GM12801 (cell line): ENCODE results near the gene COA1.

Experiments used
- CTCF ChIP-seq: IDR thresholded peaks from one replicate; pipeline ENCODE4 v1.5.1; 2011; ENCODE audit warnings: control low read depth; ENCODE audit not compliant: insufficient read length; ENCODE audit errors: extremely low read depth

COA1 gene

GRCh38 chr7:43653891-43654504, 75.3 kb downstream of the COA1 start:
- no peak for TF ChIP-seq CTCF

- no peak for TF ChIP-seq CTCF
These were observed 75.9 kb downstream of the COA1 start for GRCh38 chr7:43653466-43653865.

GRCh38 chr7:43652364-43652763, 77.0 kb downstream of the COA1 start:
- TF ChIP-seq CTCF, result no peak

GRCh38 chr7:43650457-43651052, 78.8 kb downstream of the COA1 start:
- no peak for TF ChIP-seq CTCF

- no peak for TF ChIP-seq CTCF
These were observed 79.5 kb downstream of the COA1 start for GRCh38 chr7:43649755-43650274.

- no peak for TF ChIP-seq CTCF
These were observed 80.6 kb downstream of the COA1 start for GRCh38 chr7:43648473-43649406.
